Activated B cell treated with CpG ODN at 0.5 μM for 24 hours (primary cell): Measurements from ENCODE around the gene RDH11. TPM values are rescaled to one million over a fixed set of nuclear protein-coding genes. Genes with fewer than 3 reads are reported as not detected.

ENCODE experiments used
- ATAC-seq: fragments of 200-7000 bp; cut with Tn5 transposase; one replicate; pipeline ENCODE4 v1.10.0; 2021; ENCODE audit warnings: low read depth, mild to moderate bottlenecking, moderate library complexity
- CTCF ChIA-PET: fragments of 350-600 bp; sonication (Branson Sonifier 250); formaldehyde crosslinking; loops from one replicate; lab custom pipeline; 2021; ENCODE audit warnings: antibody characterized with exemption; lab: Charles Lee
- POLR2A ChIA-PET: fragments of 350-600 bp; sonication (Branson Sonifier 250); formaldehyde crosslinking; loops from one replicate; lab custom pipeline; 2021; ENCODE audit warnings: antibody characterized with exemption; lab: Charles Lee
- DNase-seq: peaks from one replicate; pipeline ENCODE4 v3.0.0; 2022
- H3K27ac Mint-ChIP-seq: one replicate; pipeline ENCODE4 v1.8.0; 2020; ENCODE audit warnings: mixed read lengths
- H3K27me3 Mint-ChIP-seq: one replicate; pipeline ENCODE4 v1.8.0; 2021; ENCODE audit warnings: mixed read lengths
- H3K36me3 Mint-ChIP-seq: one replicate; pipeline ENCODE4 v1.8.0; 2021; ENCODE audit warnings: low read depth, mixed read lengths
- H3K4me1 Mint-ChIP-seq: one replicate; pipeline ENCODE4 v1.8.0; 2021; ENCODE audit warnings: mixed read lengths
- H3K4me3 Mint-ChIP-seq: one replicate; pipeline ENCODE4 v1.8.0; 2020; ENCODE audit warnings: mild to moderate bottlenecking, mixed read lengths
- H3K9me3 Mint-ChIP-seq: one replicate; pipeline ENCODE4 v1.8.0; 2020; ENCODE audit warnings: mixed read lengths
- CTCF ChIP-seq: fragments of 200-600 bp; IDR thresholded peaks from one replicate; pipeline ENCODE4 v1.8.0; 2022; ENCODE audit warnings: antibody characterized with exemption, mild to moderate bottlenecking
- intact Hi-C: fragments of 100-400 bp; cut with micrococcal nuclease; formaldehyde crosslinking; loops from one replicate; pipeline ENCODE4 v1.15.1; 2024
- total RNA-seq: library from RNA; stranded (reverse); gene quantifications from 2 replicates; pipeline ENCODE4 v1.2.3, GENCODE V29; 2022

RDH11 gene
- total RNA-seq, 1 donor from 2014 or later = 34.7 TPM

- intact Hi-C loops = loop anchor here (1.0 kb wide), 7 partner anchors 21 to 1188 kb away; partner anchors contain the start of genes ARG2, EIF2S1, PIGH and TMEM229B
- no peak for TF ChIP-seq CTCF
Observed at GRCh38 chr14:67694791-67695393, 672 bp downstream of the RDH11 start.

GRCh38 chr14:67690011-67690410, 5.6 kb downstream of the RDH11 start:
- CTCF ChIA-PET = no interaction called here
- no peaks in the 10 kb centered on the region for H3K9me3 Mint-ChIP-seq

More at GRCh38 chr14:67694791-67695393, 672 bp downstream of the RDH11 start:
- ATAC-seq = peak; percentile 77
- POLR2A ChIA-PET = interaction anchor here (1.0 to 2.5 kb wide), 5 partner anchors 18 to 1703 kb away, joined by 3 to 21 read pairs (median 5); partner anchors contain the start of genes ATP6V1D, EIF2S1, ERH and PIGH
- Mint-ChIP-seq H3K4me1 (peaks cover 13% of the 10 kb centered on the region), H3K9me3 (no peaks in the 10 kb centered on the region), H3K27ac (peak overlapping the region; percentile 88), H3K4me3 (peak overlapping the region; percentile 89), H3K36me3 (peaks cover 29% of the 10 kb centered on the region), H3K27me3 (no peaks in the 10 kb centered on the region)
- CTCF ChIA-PET = interaction anchor here (0.9 to 1.3 kb wide), 2 partner anchors 9 to 28 kb away, joined by 3 to 10 read pairs; no protein-coding TSS in a partner anchor
- peak; percentile 41 for DNase-seq

GRCh38 chr14:67683842-67684241, 11.7 kb downstream of the RDH11 start:
- ChIA-PET CTCF (no interaction called here), POLR2A (no interaction called here)
- ATAC-seq = no peak

More at GRCh38 chr14:67690011-67690410, 5.6 kb downstream of the RDH11 start:
- peaks cover 9% of the 10 kb centered on the region for H3K4me1 Mint-ChIP-seq
- no peak for DNase-seq
- H3K36me3 Mint-ChIP-seq = peaks cover 73% of the 10 kb centered on the region
- TF ChIP-seq CTCF = no peak
- POLR2A ChIA-PET = no interaction called here
- no peak overlapping the region for H3K27ac Mint-ChIP-seq
- ATAC-seq = no peak
- no peaks in the 10 kb centered on the region for H3K27me3 Mint-ChIP-seq
- H3K4me3 Mint-ChIP-seq = no peak overlapping the region
- intact Hi-C loops = no loop called here

GRCh38 chr14:67680941-67681340, 14.6 kb downstream of the RDH11 start:
- intact Hi-C loops = no loop called here
- CTCF ChIA-PET = no interaction called here
- POLR2A ChIA-PET = interaction anchor here (0.8 kb wide), 1 partner anchor 13 kb away, joined by 3 read pairs; no protein-coding TSS in a partner anchor
- H3K9me3 Mint-ChIP-seq = no peaks in the 10 kb centered on the region
- no peak for TF ChIP-seq CTCF
- no peak for DNase-seq
- no peaks in the 10 kb centered on the region for H3K27me3 Mint-ChIP-seq
- no peak overlapping the region for H3K4me3 Mint-ChIP-seq
- ATAC-seq = no peak
- no peak overlapping the region for H3K27ac Mint-ChIP-seq
- peaks cover 68% of the 10 kb centered on the region for H3K36me3 Mint-ChIP-seq
- H3K4me1 Mint-ChIP-seq = peaks cover 9% of the 10 kb centered on the region

More at GRCh38 chr14:67683842-67684241, 11.7 kb downstream of the RDH11 start:
- H3K27me3 Mint-ChIP-seq = no peaks in the 10 kb centered on the region
- H3K9me3 Mint-ChIP-seq = no peaks in the 10 kb centered on the region
- TF ChIP-seq CTCF = no peak
- peaks cover 78% of the 10 kb centered on the region for H3K36me3 Mint-ChIP-seq
- no peak for DNase-seq
- intact Hi-C loops = no loop called here
- H3K27ac Mint-ChIP-seq = no peak overlapping the region
- peaks cover 9% of the 10 kb centered on the region for H3K4me1 Mint-ChIP-seq
- H3K4me3 Mint-ChIP-seq = no peak overlapping the region

GRCh38 chr14:67680121-67680602, 15.4 kb downstream of the RDH11 start:
- no peak for TF ChIP-seq CTCF
- H3K4me3 Mint-ChIP-seq = no peak overlapping the region
- peaks cover 61% of the 10 kb centered on the region for H3K36me3 Mint-ChIP-seq
- peak overlapping the region; percentile 20 for H3K27ac Mint-ChIP-seq
- CTCF ChIA-PET = no interaction called here
- H3K9me3 Mint-ChIP-seq = no peaks in the 10 kb centered on the region
- H3K27me3 Mint-ChIP-seq = no peaks in the 10 kb centered on the region
- POLR2A ChIA-PET = no interaction called here
- DNase-seq (no peak), ATAC-seq (peak; percentile 62)
- intact Hi-C loops = no loop called here
- peaks cover 14% of the 10 kb centered on the region for H3K4me1 Mint-ChIP-seq
